D721Med (cell line): ENCODE results near the gene TEP1.

ENCODE experiments used
- DNase-seq: peaks from one replicate; pipeline ENCODE4 v3.0.0; 2011; ENCODE audit warnings: low spot score; ENCODE audit not compliant: insufficient read length
- FAIRE-seq: peaks from 2 replicates; lab custom pipeline; 2011; peaks lifted over from hg19 to GRCh38; lab: Jason Lieb, UNC
- TF ChIP-seq, protein P1 (sequence below): IDR thresholded peaks from 2 replicates; pipeline ENCODE4 v1.5.1; 2012; ENCODE audit warnings: mild to moderate bottlenecking, control low read depth; ENCODE audit not compliant: insufficient read depth; ENCODE audit errors: missing control alignments

Gene TEP1

DNA sequence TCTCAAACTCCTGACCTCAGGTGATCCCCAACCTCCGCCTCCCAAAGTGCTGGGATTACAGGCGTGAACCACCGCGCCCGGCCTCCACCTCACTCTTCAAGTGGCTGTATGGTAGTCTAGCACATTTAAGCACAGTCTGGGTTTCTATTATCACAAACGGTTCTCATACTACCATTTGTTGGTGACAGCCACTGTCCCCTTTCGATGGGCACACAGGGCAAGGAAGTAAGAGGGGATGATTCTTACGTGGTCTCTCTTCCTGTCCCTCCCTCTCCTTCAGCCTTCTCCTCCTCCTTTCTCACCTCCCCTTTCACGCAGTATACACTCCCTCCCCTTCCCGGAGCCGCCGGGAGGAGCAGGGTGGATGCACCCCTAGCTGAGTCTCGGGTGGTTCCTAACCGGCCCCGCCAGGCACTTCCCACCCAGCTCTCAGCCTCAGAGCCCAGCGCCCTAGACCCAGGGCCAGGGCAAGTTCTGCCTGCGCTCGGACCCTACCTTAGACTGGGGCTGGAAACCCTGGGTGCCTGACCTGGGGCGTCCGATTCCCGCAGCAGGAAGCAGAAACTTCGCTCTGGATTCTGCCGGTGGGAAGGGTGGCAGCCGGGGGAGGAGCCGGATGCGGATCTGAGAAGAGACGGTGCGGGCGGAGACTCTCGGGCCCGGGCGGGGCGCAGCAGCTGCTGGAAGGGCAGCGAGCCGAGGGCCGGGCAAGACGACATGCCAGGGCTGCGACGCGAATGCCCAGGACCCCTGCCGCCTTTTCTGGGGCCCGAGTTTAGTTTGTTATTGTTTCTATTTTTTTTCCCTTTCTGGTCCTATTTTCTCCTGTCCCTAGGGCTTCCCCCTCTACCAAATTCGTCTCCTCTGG lies at the start of gene TEP1:
TSS of gene TEP1 (minus strand) at position 626 of the 868 bp plus-strand sequence. CDS start 5,062 bp downstream, outside the sequence.
- TF ChIP-seq, protein P1, sequence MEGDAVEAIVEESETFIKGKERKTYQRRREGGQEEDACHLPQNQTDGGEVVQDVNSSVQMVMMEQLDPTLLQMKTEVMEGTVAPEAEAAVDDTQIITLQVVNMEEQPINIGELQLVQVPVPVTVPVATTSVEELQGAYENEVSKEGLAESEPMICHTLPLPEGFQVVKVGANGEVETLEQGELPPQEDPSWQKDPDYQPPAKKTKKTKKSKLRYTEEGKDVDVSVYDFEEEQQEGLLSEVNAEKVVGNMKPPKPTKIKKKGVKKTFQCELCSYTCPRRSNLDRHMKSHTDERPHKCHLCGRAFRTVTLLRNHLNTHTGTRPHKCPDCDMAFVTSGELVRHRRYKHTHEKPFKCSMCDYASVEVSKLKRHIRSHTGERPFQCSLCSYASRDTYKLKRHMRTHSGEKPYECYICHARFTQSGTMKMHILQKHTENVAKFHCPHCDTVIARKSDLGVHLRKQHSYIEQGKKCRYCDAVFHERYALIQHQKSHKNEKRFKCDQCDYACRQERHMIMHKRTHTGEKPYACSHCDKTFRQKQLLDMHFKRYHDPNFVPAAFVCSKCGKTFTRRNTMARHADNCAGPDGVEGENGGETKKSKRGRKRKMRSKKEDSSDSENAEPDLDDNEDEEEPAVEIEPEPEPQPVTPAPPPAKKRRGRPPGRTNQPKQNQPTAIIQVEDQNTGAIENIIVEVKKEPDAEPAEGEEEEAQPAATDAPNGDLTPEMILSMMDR: no peak
- no peak for FAIRE-seq
- DNase-seq: peak; percentile 50

- peak; percentile 80 for FAIRE-seq
- TF ChIP-seq, protein P1: no peak
- peak; percentile 79 for DNase-seq
These were observed 48.2 kb upstream of the TEP1 start, which contains the start of gene PIP4P1 for GRCh38 chr14:20461225-20462141. Gene PIP4P1, minus strand, starts transcription at chr14:20461434. Its CDS starts 109 bp downstream, at chr14:20461325.

DNA sequence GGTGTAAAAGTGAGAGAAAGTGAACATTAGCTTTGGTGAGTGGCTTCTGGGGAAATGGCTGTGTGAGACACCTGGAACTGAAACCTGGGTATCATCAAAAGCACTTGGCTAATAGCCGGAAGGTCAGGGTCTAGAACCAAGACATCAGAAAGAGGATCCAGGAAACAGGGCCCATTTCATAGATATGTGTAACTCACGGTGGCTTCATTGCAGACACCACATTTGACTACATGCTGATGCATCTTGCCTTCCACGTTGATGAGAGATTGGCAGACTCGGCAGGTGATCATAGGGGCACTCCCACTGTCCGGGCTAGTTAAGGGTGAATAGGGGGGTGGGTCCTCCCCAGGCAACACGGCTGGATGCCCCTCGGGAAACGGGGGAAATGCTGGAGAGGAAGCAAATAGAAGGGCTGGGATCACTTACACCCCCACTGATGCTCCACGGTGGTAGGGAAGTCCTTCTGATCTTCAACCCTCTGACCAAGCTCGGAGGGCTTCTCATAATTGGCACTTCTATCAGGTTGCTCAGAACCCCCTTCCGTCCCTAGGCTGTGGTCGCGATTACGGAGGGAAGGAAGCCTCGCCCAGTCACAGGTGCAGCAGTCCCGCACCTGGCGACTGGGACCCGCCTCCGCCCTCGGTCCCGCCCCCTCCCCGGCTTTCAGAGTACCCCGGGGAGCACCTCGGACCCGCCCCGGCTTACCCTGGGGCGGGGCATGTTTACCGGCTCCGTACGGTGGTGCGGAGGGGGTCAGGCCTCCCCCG lies 47.3 kb upstream of the TEP1 start:
- TF ChIP-seq, protein P1: no peak
- no peak for FAIRE-seq
- DNase-seq: no peak

DNA sequence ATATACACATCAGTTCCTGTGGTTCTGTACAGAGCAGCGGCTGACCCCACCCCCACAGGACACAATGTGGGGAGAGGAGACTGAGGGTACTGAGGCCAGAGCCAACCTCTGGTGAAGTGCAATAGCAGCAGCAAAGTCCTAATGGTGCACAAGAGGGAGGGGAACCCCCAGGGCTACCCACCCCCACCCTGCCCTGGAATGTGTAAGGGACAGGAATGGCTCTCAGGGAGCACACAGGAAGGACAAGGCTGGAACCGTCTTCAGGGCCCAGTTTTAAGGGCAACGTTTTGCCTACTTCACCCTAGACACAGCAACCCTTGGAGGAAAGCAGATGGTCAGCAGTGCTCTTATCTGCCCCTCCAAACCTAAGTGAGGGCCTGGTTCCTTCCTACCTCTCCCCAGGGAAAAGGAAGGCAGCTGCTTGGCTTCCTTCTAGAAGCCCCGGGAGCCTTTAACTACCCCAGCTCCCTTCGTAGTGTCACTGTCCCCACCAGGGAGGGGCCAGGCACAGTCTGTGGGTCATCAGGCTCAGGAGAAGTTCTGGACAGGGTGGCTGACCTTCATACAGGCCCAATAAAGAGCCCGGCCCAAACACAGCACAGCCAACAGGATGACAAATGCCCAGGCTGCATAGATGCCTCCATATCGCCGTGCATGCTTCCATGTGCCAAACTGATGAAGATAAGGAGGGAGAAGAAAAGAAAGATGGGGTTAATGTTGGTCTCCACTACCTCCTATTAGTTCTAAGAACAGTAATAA lies 44.9 kb upstream of the TEP1 start:
- TF ChIP-seq, protein P1: no peak
- DNase-seq: no peak
- no peak for FAIRE-seq

GRCh38 chr14:20456971-20457370 lies 43.7 kb upstream of the TEP1 start:
- TF ChIP-seq, protein P1: no peak
- no peak for FAIRE-seq
- DNase-seq: no peak
